ENCODE measurements around the gene NHSL2.

NHSL2 gene

DNA sequence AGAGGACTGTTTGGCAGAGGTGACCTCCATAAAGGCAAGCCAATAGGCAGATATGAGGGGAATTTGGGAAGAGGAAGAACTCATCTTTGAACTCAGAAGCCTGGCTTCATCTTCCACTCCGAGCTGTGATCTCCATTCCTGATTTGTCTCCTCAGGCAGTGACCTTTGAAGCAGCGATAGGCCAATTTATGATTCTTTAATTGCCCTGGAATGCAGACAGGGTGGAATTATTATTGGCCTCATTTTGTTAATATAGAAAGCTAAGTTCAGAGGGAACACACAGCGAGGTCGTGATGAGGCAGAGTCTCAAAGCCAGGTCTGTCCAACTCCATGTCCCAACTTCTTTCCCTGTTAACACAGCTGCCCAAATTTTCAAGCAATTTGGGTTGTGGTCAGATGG, 204.2 kb downstream of the NHSL2 start:
- no peak for DNase-seq

DNA sequence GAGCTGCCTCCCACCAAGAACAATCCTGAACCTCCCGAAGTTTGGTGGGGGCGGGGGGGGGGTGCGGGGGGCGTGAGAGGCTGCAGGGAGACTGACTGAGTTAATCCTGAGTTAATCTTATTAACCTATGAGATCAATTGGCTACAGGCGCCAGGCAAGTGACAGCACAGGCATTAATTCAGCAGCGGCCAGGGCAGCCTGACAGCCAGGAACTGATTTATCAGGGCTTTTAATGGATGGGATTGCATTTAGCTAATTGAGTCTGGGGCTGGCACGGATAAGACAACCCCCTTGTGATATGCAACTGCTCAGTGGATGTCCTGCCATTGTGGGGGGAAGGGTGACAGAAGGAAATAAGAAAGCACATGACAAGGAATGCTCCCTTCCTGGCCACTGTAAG, 204.7 kb downstream of the NHSL2 start:
- no peak for DNase-seq

GRCh38 chrX:72117636-72118210, 207.1 kb downstream of the NHSL2 start:
- DNase-seq: no peak

DNA sequence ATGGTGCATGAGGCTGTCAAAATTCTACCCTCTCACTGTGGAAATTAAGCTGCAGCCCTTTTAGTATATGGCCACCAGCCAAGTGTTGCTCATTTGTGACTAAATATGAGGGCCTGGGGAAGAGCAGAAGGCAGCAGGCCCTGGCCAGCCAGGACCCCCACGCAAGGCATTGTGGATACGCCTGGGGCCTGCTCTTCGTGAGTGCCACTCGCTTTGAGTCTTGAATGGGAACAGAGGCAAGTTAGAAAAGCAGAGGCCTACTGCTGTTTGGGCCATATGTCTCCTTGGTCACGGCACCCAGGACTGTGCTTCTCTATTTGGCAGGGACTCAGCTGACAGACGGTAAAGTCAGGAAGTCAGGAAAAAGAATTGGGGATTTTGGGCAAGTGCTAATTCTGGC, 210.2 kb downstream of the NHSL2 start:
- DNase-seq: no peak

- DNase-seq: no peak
Measured at GRCh38 chrX:72121383-72121782, 210.7 kb downstream of the NHSL2 start.

GRCh38 chrX:72122621-72123337, 212.1 kb downstream of the NHSL2 start:
- DNase-seq: no peak

DNA sequence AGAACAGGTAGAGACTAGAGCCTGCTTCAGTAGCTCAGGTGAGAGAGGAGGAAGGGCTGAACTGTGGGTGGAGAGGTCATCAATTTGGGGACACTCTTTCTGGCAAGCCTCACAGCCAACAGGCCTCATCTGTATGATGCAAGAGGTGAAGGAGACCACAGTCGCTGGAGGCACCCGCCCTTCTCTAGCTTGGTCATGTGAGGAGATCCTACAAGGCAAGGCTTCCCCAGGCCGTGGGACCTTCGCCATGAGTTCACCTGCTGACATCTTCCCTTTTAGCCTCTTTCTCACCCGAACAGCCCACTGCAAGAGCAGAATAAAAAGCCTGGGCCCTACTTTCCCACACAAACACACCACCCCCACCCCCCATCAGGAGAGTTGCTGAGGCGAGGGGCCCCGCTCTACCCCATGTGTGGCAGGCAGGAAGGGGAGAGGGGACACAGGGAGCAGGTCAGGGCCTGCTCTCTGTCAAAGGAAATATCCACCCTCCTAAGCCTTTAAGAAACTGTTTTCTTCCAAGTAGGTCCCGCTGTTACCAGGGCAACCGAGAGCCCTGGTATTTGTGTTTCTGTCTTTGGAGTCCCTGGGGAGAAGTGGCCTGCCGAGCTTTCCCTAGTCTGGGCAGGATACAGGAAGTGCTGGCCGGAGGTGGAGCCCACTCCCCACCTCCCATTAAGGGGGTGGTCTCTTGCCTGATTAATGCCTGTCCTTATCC, 213.0 kb downstream of the NHSL2 start:
- DNase-seq: no peak

GRCh38 chrX:72124540-72125201, 214.0 kb downstream of the NHSL2 start:
- no peak for DNase-seq

GRCh38 chrX:72125331-72126047, 214.8 kb downstream of the NHSL2 start:
- DNase-seq: no peak

- DNase-seq: no peak
Measured at GRCh38 chrX:72126048-72126415, 215.4 kb downstream of the NHSL2 start.

DNA sequence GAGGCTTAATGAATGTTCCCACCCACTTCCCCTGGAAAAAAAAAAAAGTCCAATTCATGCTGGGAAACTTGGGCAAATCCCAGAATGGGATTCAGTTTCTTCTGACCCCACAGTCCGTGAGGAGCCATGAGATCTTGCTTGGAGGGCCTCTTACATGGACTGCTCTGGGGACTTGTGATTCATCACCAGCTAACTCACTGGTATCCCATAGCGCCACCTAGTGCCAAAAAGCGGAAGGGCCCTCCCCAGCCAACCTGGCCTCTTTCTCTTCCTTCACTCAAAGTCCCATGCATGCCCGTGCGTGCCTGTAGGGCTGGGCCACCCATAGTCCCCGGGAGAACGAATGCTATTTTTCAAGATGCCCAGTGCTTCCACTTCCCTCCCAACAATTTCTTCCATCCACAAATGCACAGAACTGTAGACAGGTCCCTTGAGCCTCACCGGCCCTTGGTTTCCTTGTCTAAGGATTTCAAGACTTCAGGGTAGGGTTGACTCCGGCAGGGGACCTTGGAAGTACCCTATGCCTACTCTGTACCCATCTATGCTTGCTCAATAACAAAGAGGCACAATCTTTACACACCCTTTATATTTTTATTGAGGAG, 216.0 kb downstream of the NHSL2 start:
- peak; percentile 25 for DNase-seq

GRCh38 chrX:72127332-72127731, 216.7 kb downstream of the NHSL2 start:
- no peak for DNase-seq

DNA sequence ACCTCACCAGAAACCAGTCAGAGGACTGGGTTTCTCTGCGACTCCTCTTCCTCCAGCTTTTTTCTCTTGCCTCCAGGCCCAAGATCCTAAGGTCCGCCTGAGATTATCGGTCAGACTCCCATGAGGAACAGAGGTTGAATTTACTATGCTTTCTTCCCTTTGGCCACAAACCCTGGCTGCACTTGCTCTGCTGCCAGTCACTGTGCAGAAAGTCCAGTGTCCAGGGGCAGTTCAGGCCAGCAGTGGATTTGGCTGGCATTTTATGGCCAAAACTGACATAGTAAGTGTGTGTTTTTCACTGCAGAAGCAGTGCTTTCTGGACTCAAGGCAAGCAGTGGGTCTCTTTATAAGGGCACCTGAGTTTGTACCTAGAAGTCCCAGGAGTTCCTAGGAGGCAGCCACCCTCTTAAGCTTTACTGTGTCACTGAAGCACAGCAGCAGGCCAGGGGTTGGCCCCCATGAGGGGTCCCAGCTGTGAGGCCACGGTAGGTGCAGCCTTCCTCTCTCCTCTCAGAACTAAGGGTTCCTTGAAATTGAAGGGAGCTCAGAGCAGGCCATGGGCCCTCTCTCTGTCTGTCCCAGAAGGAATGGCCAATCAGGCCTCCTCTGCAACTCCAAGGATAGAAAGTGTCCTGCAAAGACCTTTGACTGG, 217.7 kb downstream of the NHSL2 start:
- DNase-seq: no peak

DNA sequence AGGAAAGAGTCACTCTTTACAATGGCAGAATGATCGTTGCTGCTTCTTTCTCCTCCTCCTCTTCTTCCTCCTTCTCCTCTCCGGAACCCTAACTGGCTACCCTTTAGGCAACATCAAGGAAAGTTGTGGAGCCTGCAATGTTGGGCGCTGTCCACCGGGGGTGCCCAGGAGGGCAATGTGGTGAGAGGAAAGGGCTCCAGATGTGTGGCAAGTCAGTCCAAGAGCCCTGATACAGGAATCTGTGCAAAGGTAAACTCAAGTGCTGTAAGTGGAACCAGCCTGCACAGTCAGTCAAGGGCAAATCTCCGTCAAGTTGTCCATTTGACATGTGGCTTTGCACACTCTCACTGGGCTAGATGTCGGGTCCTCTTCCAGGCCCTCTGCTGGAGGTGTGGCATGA, 218.2 kb downstream of the NHSL2 start:
- no peak for DNase-seq

DNA sequence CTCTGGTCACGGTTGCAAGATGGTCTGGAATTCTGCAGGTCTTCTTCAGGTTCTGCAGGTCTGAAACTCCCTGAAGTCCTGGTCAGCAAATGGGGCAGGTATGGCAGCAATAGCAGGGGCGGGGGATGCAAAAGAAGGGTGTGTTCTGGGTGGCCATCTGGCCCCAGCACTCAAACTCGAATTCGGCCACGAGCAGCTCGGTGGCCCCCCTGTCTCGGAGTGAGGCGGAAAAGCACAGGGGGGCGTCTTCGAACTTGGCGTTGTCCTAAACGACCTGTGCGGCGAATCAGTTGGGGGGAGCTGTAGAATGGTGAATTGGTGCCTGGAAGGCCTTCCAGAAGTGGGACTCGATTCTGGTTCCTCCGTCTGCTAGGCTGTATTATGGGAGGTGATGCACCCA, 219.0 kb downstream of the NHSL2 start:
- no peak for DNase-seq

DNA sequence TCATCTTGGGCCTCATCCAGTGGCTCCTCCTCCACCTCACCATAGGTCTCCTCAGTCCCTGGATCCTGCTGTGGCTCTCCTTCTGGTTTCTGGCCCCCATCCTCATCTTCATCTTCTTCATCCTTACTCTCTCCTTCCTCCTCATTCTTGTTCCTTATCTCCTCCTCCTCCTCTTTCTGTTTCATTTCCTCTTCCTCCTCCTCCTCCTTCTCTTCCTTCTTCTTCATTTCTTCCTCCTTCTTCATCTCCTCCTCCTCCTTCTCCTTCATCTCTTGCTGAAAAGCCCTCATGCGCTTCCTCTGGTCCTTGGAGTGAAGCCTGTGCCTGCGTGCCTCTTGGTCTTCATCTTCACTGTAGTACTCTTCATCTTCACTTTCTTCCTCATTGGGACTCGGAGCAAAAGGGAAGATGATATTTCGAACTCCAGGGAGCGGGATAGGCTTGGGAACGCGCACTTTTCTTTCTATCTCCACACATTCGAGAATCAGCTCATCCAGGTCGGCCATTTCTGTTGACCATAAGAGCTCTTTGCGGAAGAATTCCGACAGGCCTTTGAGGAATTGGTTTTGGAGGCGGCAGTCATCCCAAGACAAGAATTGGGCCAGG, 219.6 kb downstream of the NHSL2 start:
- no peak for DNase-seq

GRCh38 chrX:72130762-72131250, 220.2 kb downstream of the NHSL2 start:
- no peak for DNase-seq

- DNase-seq: peak; percentile 18
Measured at GRCh38 chrX:72131317-72132294, 221.0 kb downstream of the NHSL2 start, which contains the start of gene RTL5. TSS of gene RTL5 (minus strand) at chrX:72131915.

DNA sequence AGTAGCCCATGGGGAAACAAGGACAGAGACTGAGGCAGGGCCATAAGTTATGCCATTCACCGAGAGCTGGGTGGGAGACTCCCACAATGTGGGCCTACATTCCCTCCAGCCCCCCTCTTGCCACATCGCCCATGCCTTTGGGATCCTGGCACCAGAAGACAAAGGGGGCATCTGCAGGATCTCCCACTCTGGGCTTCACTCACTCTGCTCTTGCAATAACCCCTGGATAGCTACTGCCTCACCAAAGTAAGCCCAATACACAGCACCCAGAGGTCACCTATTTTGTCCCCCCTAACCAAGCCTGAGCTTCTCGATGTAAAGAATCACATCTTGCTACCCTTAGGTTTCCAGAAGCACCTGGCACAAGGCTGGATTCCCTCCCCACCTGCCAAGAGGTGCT, 221.8 kb downstream of the NHSL2 start:
- DNase-seq: no peak

GRCh38 chrX:72133851-72134546, 223.4 kb downstream of the NHSL2 start:
- no peak for DNase-seq

Data from NCI-H1048 (cell line).